ENCODE measurements around the gene DPM3. TPM values are rescaled to one million over a fixed set of nuclear protein-coding genes. Genes with fewer than 3 reads are reported as not detected.

The DPM3 gene
- total RNA-seq, 1 experiment from 2014 or later: 113 TPM

DNA sequence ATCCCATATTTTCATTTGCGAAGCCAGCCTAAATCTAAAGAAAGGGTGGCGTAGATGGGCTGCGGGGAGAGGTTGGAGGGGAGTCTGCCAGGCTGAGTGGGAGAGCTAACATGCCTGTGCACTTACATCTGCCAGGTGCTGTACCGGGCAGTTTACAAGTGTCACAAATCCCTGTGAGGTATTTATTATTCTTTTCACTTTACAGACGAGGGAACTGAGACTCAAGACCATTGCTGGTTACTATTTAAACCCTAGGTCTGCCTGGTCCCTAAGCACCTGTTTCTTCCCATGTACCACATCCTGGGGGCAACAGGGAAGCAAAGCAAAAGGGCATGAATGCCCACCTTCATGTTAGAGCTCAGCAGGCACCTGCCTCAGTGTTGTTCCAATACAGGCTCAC is 32.0 kb downstream of the DPM3 start:
- H3K27me3 ChIP-seq (ENCODE audit: insufficient read depth, low read length): no peaks in the 10 kb centered on the region
- no peak for ATAC-seq
- H3K4me2 ChIP-seq (ENCODE audit: low read length): no peak overlapping the region
- RAD21 ChIA-PET (ENCODE audit: low non-redundant PET in 1 of 2, low total read pairs in 2 of 2, uncharacterized antibody in 2 of 2, unreplicated experiment in 2 of 2): no interaction called here
- no peak overlapping the region for H2AFZ ChIP-seq (ENCODE audit: low read depth, low read length, poor library complexity, severe bottlenecking)
- no peaks in the 10 kb centered on the region for H3K79me2 ChIP-seq (ENCODE audit: insufficient read depth, low read length)
- BruUV-seq (replicated peaks): no TSS peak
- no peak overlapping the region for H3K27ac ChIP-seq (ENCODE audit: low read depth, low read length)
- intact Hi-C loops (cut with micrococcal nuclease): no loop called here
- no peak overlapping the region for H3K9ac ChIP-seq (ENCODE audit: low read length)
- no peaks in the 10 kb centered on the region for H3K36me3 ChIP-seq (ENCODE audit: control insufficient read depth in 1 of 2, insufficient read depth in 2 of 2, low read length in 2 of 2)
- TF ChIP-seq ZFX (IDR thresholded peaks at IDR 0.05) (no peak), SIN3A (IDR thresholded peaks at IDR 0.05; ENCODE audit: low read depth) (no peak), SP1 (IDR thresholded peaks at IDR 0.05; ENCODE audit: low read depth) (no peak), JUND (IDR thresholded peaks at IDR 0.05) (no peak), CEBPB (IDR thresholded peaks at IDR 0.05; ENCODE audit: low read depth) (no peak), CBX3 (IDR thresholded peaks at IDR 0.05; ENCODE audit: low read depth) (no peak), EGR1 (IDR thresholded peaks at IDR 0.05; ENCODE audit: low read depth) (no peak), FOSL1 (IDR thresholded peaks at IDR 0.05; ENCODE audit: low read depth) (no peak), YY1 (IDR thresholded peaks at IDR 0.05; ENCODE audit: extremely low read depth, insufficient replicate concordance, low read depth, low read length) (no peak), EZH2phosphoT487 (IDR thresholded peaks at IDR 0.05; ENCODE audit: borderline replicate concordance) (no peak), ZNF274 (IDR thresholded peaks at IDR 0.05; ENCODE audit: low read depth, low read length) (no peak), ELF1 (IDR thresholded peaks at IDR 0.05; ENCODE audit: borderline replicate concordance, low read depth) (no peak), POLR2AphosphoS5 (IDR thresholded peaks at IDR 0.05; ENCODE audit: low read depth, low read length) (no peak)
- TF ChIP-seq, protein P1, sequence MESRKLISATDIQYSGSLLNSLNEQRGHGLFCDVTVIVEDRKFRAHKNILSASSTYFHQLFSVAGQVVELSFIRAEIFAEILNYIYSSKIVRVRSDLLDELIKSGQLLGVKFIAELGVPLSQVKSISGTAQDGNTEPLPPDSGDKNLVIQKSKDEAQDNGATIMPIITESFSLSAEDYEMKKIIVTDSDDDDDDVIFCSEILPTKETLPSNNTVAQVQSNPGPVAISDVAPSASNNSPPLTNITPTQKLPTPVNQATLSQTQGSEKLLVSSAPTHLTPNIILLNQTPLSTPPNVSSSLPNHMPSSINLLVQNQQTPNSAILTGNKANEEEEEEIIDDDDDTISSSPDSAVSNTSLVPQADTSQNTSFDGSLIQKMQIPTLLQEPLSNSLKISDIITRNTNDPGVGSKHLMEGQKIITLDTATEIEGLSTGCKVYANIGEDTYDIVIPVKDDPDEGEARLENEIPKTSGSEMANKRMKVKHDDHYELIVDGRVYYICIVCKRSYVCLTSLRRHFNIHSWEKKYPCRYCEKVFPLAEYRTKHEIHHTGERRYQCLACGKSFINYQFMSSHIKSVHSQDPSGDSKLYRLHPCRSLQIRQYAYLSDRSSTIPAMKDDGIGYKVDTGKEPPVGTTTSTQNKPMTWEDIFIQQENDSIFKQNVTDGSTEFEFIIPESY (IDR thresholded peaks at IDR 0.05; ENCODE audit: extremely low read depth, insufficient replicate concordance, low read length): no peak
- TF ChIP-seq, protein P2, sequence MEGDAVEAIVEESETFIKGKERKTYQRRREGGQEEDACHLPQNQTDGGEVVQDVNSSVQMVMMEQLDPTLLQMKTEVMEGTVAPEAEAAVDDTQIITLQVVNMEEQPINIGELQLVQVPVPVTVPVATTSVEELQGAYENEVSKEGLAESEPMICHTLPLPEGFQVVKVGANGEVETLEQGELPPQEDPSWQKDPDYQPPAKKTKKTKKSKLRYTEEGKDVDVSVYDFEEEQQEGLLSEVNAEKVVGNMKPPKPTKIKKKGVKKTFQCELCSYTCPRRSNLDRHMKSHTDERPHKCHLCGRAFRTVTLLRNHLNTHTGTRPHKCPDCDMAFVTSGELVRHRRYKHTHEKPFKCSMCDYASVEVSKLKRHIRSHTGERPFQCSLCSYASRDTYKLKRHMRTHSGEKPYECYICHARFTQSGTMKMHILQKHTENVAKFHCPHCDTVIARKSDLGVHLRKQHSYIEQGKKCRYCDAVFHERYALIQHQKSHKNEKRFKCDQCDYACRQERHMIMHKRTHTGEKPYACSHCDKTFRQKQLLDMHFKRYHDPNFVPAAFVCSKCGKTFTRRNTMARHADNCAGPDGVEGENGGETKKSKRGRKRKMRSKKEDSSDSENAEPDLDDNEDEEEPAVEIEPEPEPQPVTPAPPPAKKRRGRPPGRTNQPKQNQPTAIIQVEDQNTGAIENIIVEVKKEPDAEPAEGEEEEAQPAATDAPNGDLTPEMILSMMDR (IDR thresholded peaks at IDR 0.05 in 2 of 3, conservative IDR thresholded peaks at IDR 0.05 in 1 of 3; ENCODE audit: borderline replicate concordance in 1 of 3, insufficient read depth in 1 of 3, low read depth in 2 of 3, low read length in 2 of 3): no peak
- TF ChIP-seq, protein P3, sequence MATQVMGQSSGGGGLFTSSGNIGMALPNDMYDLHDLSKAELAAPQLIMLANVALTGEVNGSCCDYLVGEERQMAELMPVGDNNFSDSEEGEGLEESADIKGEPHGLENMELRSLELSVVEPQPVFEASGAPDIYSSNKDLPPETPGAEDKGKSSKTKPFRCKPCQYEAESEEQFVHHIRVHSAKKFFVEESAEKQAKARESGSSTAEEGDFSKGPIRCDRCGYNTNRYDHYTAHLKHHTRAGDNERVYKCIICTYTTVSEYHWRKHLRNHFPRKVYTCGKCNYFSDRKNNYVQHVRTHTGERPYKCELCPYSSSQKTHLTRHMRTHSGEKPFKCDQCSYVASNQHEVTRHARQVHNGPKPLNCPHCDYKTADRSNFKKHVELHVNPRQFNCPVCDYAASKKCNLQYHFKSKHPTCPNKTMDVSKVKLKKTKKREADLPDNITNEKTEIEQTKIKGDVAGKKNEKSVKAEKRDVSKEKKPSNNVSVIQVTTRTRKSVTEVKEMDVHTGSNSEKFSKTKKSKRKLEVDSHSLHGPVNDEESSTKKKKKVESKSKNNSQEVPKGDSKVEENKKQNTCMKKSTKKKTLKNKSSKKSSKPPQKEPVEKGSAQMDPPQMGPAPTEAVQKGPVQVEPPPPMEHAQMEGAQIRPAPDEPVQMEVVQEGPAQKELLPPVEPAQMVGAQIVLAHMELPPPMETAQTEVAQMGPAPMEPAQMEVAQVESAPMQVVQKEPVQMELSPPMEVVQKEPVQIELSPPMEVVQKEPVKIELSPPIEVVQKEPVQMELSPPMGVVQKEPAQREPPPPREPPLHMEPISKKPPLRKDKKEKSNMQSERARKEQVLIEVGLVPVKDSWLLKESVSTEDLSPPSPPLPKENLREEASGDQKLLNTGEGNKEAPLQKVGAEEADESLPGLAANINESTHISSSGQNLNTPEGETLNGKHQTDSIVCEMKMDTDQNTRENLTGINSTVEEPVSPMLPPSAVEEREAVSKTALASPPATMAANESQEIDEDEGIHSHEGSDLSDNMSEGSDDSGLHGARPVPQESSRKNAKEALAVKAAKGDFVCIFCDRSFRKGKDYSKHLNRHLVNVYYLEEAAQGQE (IDR thresholded peaks at IDR 0.05; ENCODE audit: low read depth): no peak
- TF ChIP-seq, protein P4, sequence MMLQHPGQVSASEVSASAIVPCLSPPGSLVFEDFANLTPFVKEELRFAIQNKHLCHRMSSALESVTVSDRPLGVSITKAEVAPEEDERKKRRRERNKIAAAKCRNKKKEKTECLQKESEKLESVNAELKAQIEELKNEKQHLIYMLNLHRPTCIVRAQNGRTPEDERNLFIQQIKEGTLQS (IDR thresholded peaks at IDR 0.05): no peak
- TF ChIP-seq, protein P5, sequence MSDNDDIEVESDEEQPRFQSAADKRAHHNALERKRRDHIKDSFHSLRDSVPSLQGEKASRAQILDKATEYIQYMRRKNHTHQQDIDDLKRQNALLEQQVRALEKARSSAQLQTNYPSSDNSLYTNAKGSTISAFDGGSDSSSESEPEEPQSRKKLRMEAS (IDR thresholded peaks at IDR 0.05): no peak
- no peaks in the 10 kb centered on the region for H3K9me2 ChIP-seq (ENCODE audit: insufficient read depth)
- H3K9me3 ChIP-seq (ENCODE audit: control insufficient read depth in 1 of 2, insufficient read depth in 1 of 2, low read depth in 1 of 2, low read length in 2 of 2): no peaks in the 10 kb centered on the region
- CTCF ChIA-PET: interaction anchor here (1.0 to 2.7 kb wide), 3 partner anchors 17 to 65 kb away, joined by 3 to 10 read pairs (median 7); partner anchors contain the start of genes KRTCAP2 and TRIM46
- H3K4me3 ChIP-seq (replicated peaks in 1 of 2; ENCODE audit: low read depth in 1 of 2, low read length in 2 of 2): no peak overlapping the region
- no peaks in the 10 kb centered on the region for H4K20me1 ChIP-seq (ENCODE audit: insufficient read depth)
- H3K4me1 ChIP-seq (ENCODE audit: control insufficient read depth in 1 of 2, insufficient read depth in 2 of 2, low read length in 2 of 2): peaks cover 0 to 3% of the 10 kb centered on the region in 2 experiments; a peak in 1 of 4 replicates
- DNase-seq (ENCODE audit: low read depth, low spot score): no peak
- POLR2A ChIA-PET: no interaction called here

Measured in HCT116 (cell line).